H1 (cell line): ENCODE results near the gene TMEM121B. TPM values are rescaled to one million over a fixed set of nuclear protein-coding genes. Genes with fewer than 3 reads are reported as not detected.

Experiments used
- ATF2 ChIP-seq: IDR thresholded peaks from 2 replicates; pipeline ENCODE4 v1.6.1; 2012; ENCODE audit warnings: low read length, inconsistent platforms
- CHD7 ChIP-seq: fragments of 300-600 bp; sonication (generic); IDR thresholded peaks from 2 replicates; pipeline ENCODE4 v1.7.1; 2012; ENCODE audit warnings: low read length, moderate library complexity, mild to moderate bottlenecking, inconsistent platforms; ENCODE audit not compliant: insufficient replicate concordance
- FOSL1 ChIP-seq: IDR thresholded peaks from 2 replicates; pipeline ENCODE4 v1.6.1; 2011; ENCODE audit warnings: mild to moderate bottlenecking, low read depth, low read length, moderate library complexity; ENCODE audit not compliant: insufficient read depth
- POU5F1 ChIP-seq: IDR thresholded peaks from 2 replicates; pipeline ENCODE4 v1.6.1; 2011; ENCODE audit warnings: low read depth, mild to moderate bottlenecking, low read length, moderate library complexity
- SUZ12 ChIP-seq: fragments of 200-600 bp; sonication (generic); IDR thresholded peaks from 2 replicates; pipeline ENCODE4 v1.6.1; 2012; ENCODE audit warnings: mild to moderate bottlenecking, inconsistent platforms, low read length, moderate library complexity, mixed read lengths
- ZNF274 ChIP-seq: IDR thresholded peaks from 2 replicates; pipeline ENCODE4 v1.7.0; 2012; ENCODE audit warnings: low read length, borderline replicate concordance; ENCODE audit errors: extremely low read depth
- polyA plus RNA-seq, 7 experiments: library from polyadenylated mRNA; depleted of rRNA in 3 of 7; stranded (reverse) in 5 of 7; unstranded in 2 of 7; fragments of >200 nt in 5 of 7; fragments of 200-250 nt in 2 of 7; gene quantifications; 1 replicate in 5 of 7; 2 replicates in 1 of 7; 4 replicates in 1 of 7; pipeline versions ENCODE4 v1.2.1 to v1.2.3, GENCODE V29; 2011 to 2013; ENCODE audit warnings: missing spikeins in 2 of 7, mixed read lengths in 2 of 7
- total RNA-seq: library from RNA; stranded (reverse); fragmentation: NEBNext Ultra II Directional; extraction: Animal tissue kit (Norgen Biotek cat#: 25700); gene quantifications from 2 replicates; pipeline ENCODE4 v1.2.1, GENCODE V29; 2021

The TMEM121B gene
- total and polyA plus RNA-seq, 2 of the 8 experiments (the other 6 are each of a cell fraction or from before 2014, with no cell fraction given), result 4.3 to 6.9 TPM

GRCh38 chr22:17115236-17115635, 5.9 kb downstream of the TMEM121B start (continued):
- no peak for TF ChIP-seq CHD7
- TF ChIP-seq ATF2, result no peak
- no peak for TF ChIP-seq ZNF274
- no peak for TF ChIP-seq POU5F1
- no peak for TF ChIP-seq FOSL1
- no peak for TF ChIP-seq SUZ12
